NCI-H774 (cell line): Measurements from ENCODE around the gene DESI1.
"Not testable (repeated sequence)": the region's sequence is repeated elsewhere in the genome, so short reads cannot be mapped to it uniquely, and the experiment has no call there.

Experiments
- DNase-seq: peaks from one replicate; lab custom pipeline; 2025; lab: John Stamatoyannopoulos, UW

DESI1 gene

GRCh38 chr22:41634610-41635009 lies 13.8 kb upstream of the DESI1 start:
- not testable (repeated sequence) for DNase-seq

- DNase-seq: not testable (repeated sequence)
Observed at GRCh38 chr22:41631615-41632014, 10.8 kb upstream of the DESI1 start.

DNA sequence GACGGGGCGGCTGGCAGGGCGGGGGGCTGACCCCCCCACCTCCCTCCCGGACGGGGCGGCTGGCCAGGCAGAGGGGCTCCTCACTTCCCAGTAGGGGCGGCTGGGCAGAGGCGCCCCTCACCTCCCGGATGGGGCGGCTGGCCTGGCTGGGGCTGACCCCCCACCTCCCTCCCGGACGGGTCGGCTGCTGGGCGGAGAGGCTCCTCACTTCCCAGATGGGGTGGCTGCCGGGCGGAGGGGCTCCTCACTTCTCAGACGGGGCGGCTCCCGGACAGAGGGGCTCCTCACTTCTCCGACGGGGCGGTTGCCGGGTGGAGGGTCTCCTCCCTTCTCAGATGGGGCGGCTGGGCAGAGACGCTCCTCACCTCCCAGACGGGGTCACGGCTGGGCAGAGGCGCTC lies 10.3 kb upstream of the DESI1 start:
- not testable (repeated sequence) for DNase-seq

GRCh38 chr22:41625577-41625976 lies 4.7 kb upstream of the DESI1 start:
- DNase-seq: no peak

- no peak for DNase-seq
Observed at GRCh38 chr22:41621911-41622179, 1.0 kb upstream of the DESI1 start.

DNA sequence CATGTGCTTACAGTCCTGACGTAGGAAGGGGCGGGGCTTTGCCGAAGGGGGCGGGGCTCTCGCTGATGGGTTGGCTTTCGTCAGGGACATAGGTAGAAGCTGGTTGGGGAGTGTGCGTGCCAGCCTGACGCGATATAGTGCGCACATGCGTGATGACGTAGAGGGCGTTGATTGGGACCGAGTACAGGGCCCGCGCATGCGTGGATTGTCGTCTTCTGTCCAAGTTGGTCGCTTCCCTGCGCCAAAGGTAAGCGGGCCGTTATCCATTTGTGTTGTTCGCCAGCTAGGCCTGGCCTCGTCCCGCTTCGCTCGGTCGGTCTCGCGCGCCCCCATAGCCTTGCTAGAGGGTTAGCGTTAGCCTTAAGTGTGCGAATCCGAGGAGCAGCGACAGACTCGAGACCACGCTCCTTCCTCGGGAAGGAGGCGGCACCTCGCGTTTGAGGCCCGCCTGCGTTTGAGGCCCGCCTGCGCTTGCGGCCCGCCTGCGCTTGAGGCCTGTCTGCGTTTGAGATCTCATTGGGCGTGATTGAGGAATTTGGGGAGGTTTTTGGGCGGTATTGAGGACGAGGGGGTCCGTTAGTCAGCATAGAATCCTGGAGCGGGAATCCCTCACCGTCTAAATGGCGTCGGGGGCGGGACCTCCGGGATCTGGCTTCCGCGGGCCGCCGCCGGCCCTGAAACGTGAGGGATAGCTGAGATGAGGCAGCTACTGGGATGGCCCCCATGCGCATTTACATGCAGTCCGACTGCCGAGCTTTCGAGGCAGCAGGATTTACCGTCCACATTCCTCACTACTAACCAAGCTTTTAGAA lies 462 bp upstream of the DESI1 start, which contains the start of gene XRCC6:
TSS of gene XRCC6 (plus strand) at position 197 of the 812 bp plus-strand sequence. CDS start 710 bp downstream, outside the sequence.
- peak; percentile 89 for DNase-seq

- DNase-seq: no peak
Observed at GRCh38 chr22:41619979-41620588, 759 bp downstream of the DESI1 start.

- no peak for DNase-seq
Observed at GRCh38 chr22:41613456-41613855, 7.4 kb downstream of the DESI1 start.

GRCh38 chr22:41612603-41613306 lies 8.1 kb downstream of the DESI1 start:
- DNase-seq: no peak

DNA sequence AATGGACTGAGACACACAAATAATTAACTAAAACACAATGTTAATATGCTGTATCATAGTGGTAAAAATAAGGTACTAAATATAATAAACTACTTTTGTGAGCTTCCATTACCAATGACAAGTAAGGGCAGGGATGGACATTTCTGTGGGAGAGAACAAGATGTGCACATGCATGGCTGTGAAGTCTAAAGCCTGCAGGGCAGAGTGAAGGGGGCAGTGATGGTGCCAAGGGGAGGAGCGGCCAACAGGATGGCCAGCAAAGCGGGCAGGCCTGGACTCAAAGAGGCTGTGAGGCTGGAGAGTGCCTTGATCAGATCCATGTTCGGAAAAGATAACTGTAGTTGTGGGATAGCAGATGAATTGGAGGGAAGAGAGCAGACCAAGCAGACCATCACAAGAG lies 12.5 kb downstream of the DESI1 start:
- no peak for DNase-seq

GRCh38 chr22:41603873-41604332 lies 16.9 kb downstream of the DESI1 start:
- DNase-seq: no peak

DNA sequence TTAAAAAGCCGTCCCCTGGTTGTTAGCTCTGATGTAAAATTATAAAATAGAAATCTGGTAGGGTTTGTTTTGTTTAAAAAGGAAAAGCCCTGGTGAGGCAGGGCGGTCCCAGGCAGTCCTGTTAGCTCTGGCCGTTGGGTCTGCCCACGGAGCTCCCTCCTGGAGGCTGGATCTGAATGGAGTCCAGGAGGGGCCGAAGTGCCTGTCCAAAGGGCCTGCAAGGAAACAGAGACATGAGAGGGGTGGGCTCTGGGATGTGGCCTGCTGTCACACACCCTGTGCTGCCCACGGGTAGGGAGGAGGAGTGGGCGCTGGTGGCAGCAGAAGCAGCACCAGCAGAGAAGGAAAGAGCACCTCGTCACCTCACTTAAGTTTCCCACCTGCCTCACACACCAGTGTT lies 19.9 kb downstream of the DESI1 start:
- DNase-seq: no peak

- DNase-seq: no peak
Observed at GRCh38 chr22:41598891-41599635, 21.8 kb downstream of the DESI1 start.

GRCh38 chr22:41598081-41598480 lies 22.8 kb downstream of the DESI1 start:
- DNase-seq: no peak

DNA sequence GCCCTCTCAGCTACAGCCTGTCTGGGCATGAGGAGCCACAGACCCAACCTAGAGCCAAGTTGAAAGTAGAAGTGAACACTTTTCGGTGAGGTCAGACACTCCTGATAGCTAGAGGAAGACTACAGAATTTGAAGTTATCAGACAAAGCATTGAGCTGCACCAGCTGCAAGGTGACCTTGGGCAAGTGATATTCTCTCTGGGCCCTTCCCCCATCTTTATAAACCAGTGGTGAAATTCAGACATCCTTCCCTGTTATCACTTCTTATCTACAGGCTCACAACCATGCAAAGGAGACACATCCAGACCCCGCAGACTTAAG lies 23.2 kb downstream of the DESI1 start:
- DNase-seq: no peak

DNA sequence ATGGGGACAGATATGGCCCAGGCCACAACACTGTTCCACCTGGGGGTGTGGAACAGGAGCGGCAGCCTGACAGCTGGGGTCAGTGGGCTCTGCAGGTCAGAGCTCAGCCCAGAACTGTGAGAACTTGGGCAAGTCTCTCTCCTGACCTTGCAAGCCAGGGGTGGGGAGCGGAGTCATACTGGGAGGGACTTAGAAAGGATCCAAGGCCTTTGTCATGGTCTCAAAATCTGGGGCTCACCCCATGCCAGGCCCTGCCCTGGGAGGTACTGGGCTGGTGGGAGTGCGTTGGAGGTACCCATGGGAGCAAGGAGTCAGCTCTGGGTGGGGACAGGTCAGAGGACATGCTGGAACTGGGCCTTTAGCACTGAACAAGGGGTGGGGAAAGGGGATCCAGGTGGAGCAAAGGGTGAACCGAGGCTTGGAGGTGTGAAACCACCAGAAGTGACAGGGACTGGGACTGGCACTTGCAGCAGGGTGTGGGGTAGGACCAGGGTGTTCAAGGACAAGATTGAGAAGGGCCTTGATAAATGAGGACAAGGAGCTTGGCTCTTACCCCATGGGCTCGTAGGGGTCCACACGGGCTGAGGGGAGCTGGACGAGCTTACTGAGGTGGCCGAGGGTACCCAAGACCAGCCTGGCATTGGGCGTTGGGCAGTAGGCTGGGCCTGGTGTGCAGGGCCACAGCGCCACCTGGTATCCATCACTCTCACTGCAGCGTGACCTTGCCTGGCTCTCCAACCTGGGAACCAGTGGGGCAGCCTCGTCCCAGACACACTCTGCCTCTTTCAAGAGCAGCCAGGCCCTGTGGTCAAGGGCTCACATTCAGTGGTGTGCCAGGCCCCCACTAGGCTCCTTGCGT lies 23.8 kb downstream of the DESI1 start:
- peak; percentile 4 for DNase-seq

DNA sequence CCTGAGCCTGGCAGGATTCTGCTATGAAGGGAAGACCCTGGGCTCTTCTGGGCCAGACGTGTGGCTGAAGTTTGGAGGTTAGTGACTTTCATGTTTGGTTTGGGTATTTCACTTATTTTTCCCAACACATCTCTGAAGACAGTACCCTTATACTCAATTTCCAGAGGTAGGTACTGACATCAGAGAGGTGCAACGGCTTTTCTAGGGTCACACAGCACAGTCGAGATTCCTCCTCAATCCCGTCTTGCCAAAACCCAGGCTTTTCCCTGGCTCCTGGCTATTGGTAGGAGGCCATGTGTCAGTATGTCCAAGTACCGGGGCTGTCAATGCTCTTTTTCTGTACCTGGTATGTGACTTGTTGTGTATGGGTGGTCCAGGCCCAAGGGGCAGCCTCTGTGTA lies 25.1 kb downstream of the DESI1 start:
- DNase-seq: no peak

DNA sequence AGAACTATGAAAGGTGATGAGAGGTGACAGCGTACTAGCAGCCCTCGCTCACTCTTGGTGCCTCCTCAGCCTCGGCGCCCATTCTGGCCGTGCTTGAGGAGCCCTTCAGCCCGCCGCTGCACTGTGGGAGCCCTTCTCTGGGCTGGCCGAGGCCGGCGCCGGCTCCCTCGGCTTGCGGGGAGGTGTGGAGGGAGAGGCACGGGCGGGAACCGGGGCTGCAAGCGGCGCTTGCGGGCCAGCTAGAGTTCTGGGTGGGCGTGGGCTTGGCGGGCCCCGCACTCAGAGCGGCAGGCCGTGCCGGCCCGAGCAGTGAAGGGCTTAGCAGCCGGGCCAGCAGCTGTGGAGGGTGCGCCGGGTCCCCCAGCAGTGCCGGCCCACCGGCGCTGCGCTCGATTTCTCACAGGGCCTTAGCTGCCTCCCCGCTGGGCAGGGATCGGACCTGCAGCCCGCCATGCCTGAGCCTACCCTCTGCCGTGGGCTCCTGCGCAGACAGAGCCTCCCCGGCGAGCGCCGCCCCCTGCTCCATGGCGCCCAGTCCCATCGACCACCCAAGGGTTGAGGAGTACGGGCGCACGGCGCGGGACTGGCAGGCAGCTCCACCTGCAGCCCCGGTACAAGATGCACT lies 27.4 kb downstream of the DESI1 start:
- not testable (repeated sequence) for DNase-seq

GRCh38 chr22:41589391-41590241 lies 31.2 kb downstream of the DESI1 start, which contains the start of gene PMM1:
TSS of gene PMM1 (minus strand) at chr22:41589840. CDS start at chr22:41589805, 35 bp downstream.
- DNase-seq: peak; percentile 93

- DNase-seq: no peak
Observed at GRCh38 chr22:41587347-41587723, 33.5 kb downstream of the DESI1 start.
